GM19238 (cell line): ENCODE data around the gene LAMC1.

Experiments
- DNase-seq: peaks from one replicate; pipeline ENCODE4 v3.0.0; 2011; ENCODE audit warnings: low spot score; ENCODE audit not compliant: insufficient read length

Gene LAMC1

GRCh38 chr1:183191833-183192232, 168.6 kb downstream of the LAMC1 start:
- DNase-seq: no peak

DNA sequence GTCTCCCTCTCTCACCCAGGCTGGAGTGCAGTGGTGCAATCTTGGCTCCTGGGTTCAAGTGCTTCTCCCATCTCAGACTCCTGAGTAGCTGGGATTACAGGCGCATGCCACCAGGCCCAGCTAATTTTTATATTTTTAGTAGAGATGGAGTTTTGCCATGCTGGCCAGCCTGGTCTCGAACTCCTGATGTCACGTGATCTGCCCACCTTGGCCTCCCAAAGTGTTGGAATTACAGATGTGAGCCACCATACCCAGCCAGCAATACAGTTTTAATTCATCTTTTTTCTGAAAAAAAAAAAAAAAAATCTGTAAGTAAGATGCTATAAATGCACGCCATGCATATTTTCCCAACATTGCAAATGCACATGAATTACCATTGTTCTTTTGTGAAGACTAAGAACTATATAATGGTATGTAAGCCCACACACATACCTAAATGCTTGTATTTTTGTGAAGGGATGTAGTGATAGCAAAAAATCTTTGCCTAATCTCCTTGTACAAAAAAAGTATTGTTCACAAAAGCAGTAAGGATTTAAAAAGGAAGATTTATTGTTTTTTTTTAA, 170.8 kb downstream of the LAMC1 start:
- no peak for DNase-seq

GRCh38 chr1:183194527-183195141, 171.4 kb downstream of the LAMC1 start:
- DNase-seq: peak; percentile 60

DNA sequence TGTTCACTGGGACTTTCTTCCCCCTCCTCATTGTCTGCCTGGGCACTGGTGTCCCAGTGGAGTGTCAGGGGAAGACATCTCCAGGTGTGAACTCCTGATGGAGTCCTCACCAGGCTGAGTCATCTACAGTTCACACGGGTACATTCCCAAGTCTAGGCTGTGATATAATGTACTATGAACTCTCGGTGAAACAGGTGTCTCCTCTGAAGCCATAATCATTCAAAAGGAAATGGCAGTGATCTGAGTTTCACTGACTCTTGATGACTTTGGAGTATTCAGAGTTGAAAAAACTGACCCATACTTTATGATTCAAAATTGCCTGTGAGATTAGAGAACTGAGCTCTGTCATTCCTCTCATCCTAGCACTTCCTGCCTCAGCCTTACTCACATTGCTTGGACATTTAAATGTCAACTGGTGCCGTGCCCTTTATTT, 171.9 kb downstream of the LAMC1 start:
- DNase-seq: no peak
